ENCODE measurements around the gene DSCAML1. TPM values are rescaled to one million over a fixed set of nuclear protein-coding genes. Genes with fewer than 3 reads are reported as not detected.

The DSCAML1 gene
- total RNA-seq, 2 experiments from 2014 or later = 0.13 to 0.29 TPM

GRCh38 chr11:117490911-117491310, 306.1 kb downstream of the DSCAML1 start:
- H3K4me3 Mint-ChIP-seq = no peak overlapping the region
- H3K27me3 Mint-ChIP-seq = peaks cover 4% of the 10 kb centered on the region
- no peak for TF ChIP-seq CTCF (IDR thresholded peaks at IDR 0.05)
- DNase-seq = no peak
- no peaks in the 10 kb centered on the region for H3K4me1 Mint-ChIP-seq (ENCODE audit: low read depth)
- intact Hi-C loops (cut with micrococcal nuclease) = no loop called here
- ChIA-PET POLR2A (no interaction called here), CTCF (interaction anchor here (1.0 kb wide), 1 partner anchor 65 kb away, joined by 5 read pairs; no protein-coding TSS in a partner anchor)
- H3K36me3 Mint-ChIP-seq (ENCODE audit: low read depth) = no peaks in the 10 kb centered on the region
- no peak overlapping the region for H3K27ac Mint-ChIP-seq
- H3K9me3 Mint-ChIP-seq = no peaks in the 10 kb centered on the region
- ATAC-seq = no peak

GRCh38 chr11:117489999-117490679, 306.9 kb downstream of the DSCAML1 start:
- H3K4me3 Mint-ChIP-seq = no peak overlapping the region
- intact Hi-C loops (cut with micrococcal nuclease) = no loop called here
- ChIA-PET CTCF (interaction anchor here (2.1 kb wide), 1 partner anchor 131 kb away, joined by 6 read pairs; no protein-coding TSS in a partner anchor), POLR2A (no interaction called here)
- ATAC-seq = no peak
- DNase-seq = no peak
- H3K27ac Mint-ChIP-seq = no peak overlapping the region
- H3K36me3 Mint-ChIP-seq (ENCODE audit: low read depth) = no peaks in the 10 kb centered on the region
- H3K27me3 Mint-ChIP-seq = peaks cover 4% of the 10 kb centered on the region
- no peaks in the 10 kb centered on the region for H3K9me3 Mint-ChIP-seq
- TF ChIP-seq CTCF (IDR thresholded peaks at IDR 0.05) = no peak
- no peaks in the 10 kb centered on the region for H3K4me1 Mint-ChIP-seq (ENCODE audit: low read depth)

GRCh38 chr11:117488996-117489952, 307.7 kb downstream of the DSCAML1 start:
- no peak for DNase-seq
- H3K4me3 Mint-ChIP-seq = no peak overlapping the region
- TF ChIP-seq CTCF (IDR thresholded peaks at IDR 0.05) = no peak
- H3K9me3 Mint-ChIP-seq = no peaks in the 10 kb centered on the region
- no peaks in the 10 kb centered on the region for H3K4me1 Mint-ChIP-seq (ENCODE audit: low read depth)
- no peak for ATAC-seq
- ChIA-PET POLR2A (no interaction called here), CTCF (interaction anchor here (2.1 kb wide), 1 partner anchor 132 kb away, joined by 6 read pairs; no protein-coding TSS in a partner anchor)
- no peak overlapping the region for H3K27ac Mint-ChIP-seq
- intact Hi-C loops (cut with micrococcal nuclease) = no loop called here
- no peaks in the 10 kb centered on the region for H3K36me3 Mint-ChIP-seq (ENCODE audit: low read depth)
- H3K27me3 Mint-ChIP-seq = peaks cover 4% of the 10 kb centered on the region

- ChIA-PET CTCF (interaction anchor here (1.6 kb wide), 1 partner anchor 60 kb away, joined by 6 read pairs; no protein-coding TSS in a partner anchor), POLR2A (no interaction called here)
- no peak for TF ChIP-seq CTCF (IDR thresholded peaks at IDR 0.05)
- H3K4me3 Mint-ChIP-seq = no peak overlapping the region
- H3K9me3 Mint-ChIP-seq = no peaks in the 10 kb centered on the region
- no peaks in the 10 kb centered on the region for H3K36me3 Mint-ChIP-seq (ENCODE audit: low read depth)
- H3K27me3 Mint-ChIP-seq = peaks cover 4% of the 10 kb centered on the region
- ATAC-seq = no peak
- no peaks in the 10 kb centered on the region for H3K4me1 Mint-ChIP-seq (ENCODE audit: low read depth)
- no peak for DNase-seq
- no peak overlapping the region for H3K27ac Mint-ChIP-seq
- intact Hi-C loops (cut with micrococcal nuclease) = no loop called here
These were observed 311.0 kb downstream of the DSCAML1 start for GRCh38 chr11:117486059-117486458.

GRCh38 chr11:117484156-117484555, 312.9 kb downstream of the DSCAML1 start:
- POLR2A ChIA-PET = no interaction called here
- H3K4me1 Mint-ChIP-seq (ENCODE audit: low read depth) = no peaks in the 10 kb centered on the region
- intact Hi-C loops (cut with micrococcal nuclease) = no loop called here
- H3K27me3 Mint-ChIP-seq = no peaks in the 10 kb centered on the region
- H3K27ac Mint-ChIP-seq = no peak overlapping the region
- no peaks in the 10 kb centered on the region for H3K36me3 Mint-ChIP-seq (ENCODE audit: low read depth)
- DNase-seq (no peak), ATAC-seq (no peak)
- no peak overlapping the region for H3K4me3 Mint-ChIP-seq
- no peaks in the 10 kb centered on the region for H3K9me3 Mint-ChIP-seq
- no peak for TF ChIP-seq CTCF (IDR thresholded peaks at IDR 0.05)
- CTCF ChIA-PET = no interaction called here
